PC-3 (cell line): ENCODE results near the gene ZFP62. TPM values are rescaled to one million over a fixed set of nuclear protein-coding genes. Genes with fewer than 3 reads are reported as not detected.

Experiments
- ATAC-seq: fragments of 200-7000 bp; cut with Tn5 transposase; 2 replicates; pipeline ENCODE4 v1.9.1; 2020; ENCODE audit warnings: mild to moderate bottlenecking, moderate library complexity
- BruUV-seq: library from RNA; stranded (reverse); fragments of 400-500 nt; replicated peaks from 2 replicates; lab custom pipeline; 2021; lab: Mats Ljungman, UMichigan
- CTCF ChIA-PET: fragments of 300-600 bp; sonication (Branson Sonifier 250); formaldehyde crosslinking; loops from one replicate; lab custom pipeline; 2022; ENCODE audit warnings: antibody characterized with exemption; lab: Charles Lee
- POLR2A ChIA-PET: fragments of 300-600 bp; sonication (Branson Sonifier 250); formaldehyde crosslinking; loops from one replicate; lab custom pipeline; 2022; ENCODE audit warnings: antibody characterized with exemption; ENCODE audit not compliant: unreplicated experiment; lab: Charles Lee
- DNase-seq: peaks from one replicate; pipeline ENCODE4 v3.0.0-alpha.2; 2015
- H2AFZ ChIP-seq: fragments of 300-600 bp; sonication (generic); 2 replicates; pipeline ENCODE4 v1.6.0; 2016; ENCODE audit warnings: antibody characterized with exemption, low read length
- H3F3A ChIP-seq: fragments of 300-600 bp; sonication (generic); one replicate; pipeline ENCODE4 v1.6.0; 2017; ENCODE audit warnings: antibody characterized with exemption, low read length, control low read depth, mild to moderate bottlenecking; ENCODE audit not compliant: unreplicated experiment
- H3K27ac ChIP-seq: fragments of 300-600 bp; sonication (generic); 2 replicates; pipeline ENCODE4 v1.5.1; 2016; ENCODE audit warnings: mild to moderate bottlenecking, low read length
- H3K27me3 ChIP-seq: fragments of 300-600 bp; sonication (generic); 2 replicates; pipeline ENCODE4 v1.6.1; 2016; ENCODE audit warnings: low read length, mixed read lengths
- H3K36me3 ChIP-seq: fragments of 300-600 bp; sonication (generic); 2 replicates; pipeline ENCODE4 v1.6.1; 2016; ENCODE audit warnings: low read depth, mixed run types, low read length, mixed read lengths
- H3K4me1 ChIP-seq: fragments of 300-600 bp; sonication (generic); 2 replicates; pipeline ENCODE4 v1.5.1; 2016; ENCODE audit warnings: low read length; ENCODE audit not compliant: insufficient read depth
- H3K4me2 ChIP-seq: fragments of 300-600 bp; sonication (generic); 2 replicates; pipeline ENCODE4 v1.6.0; 2016; ENCODE audit warnings: low read length
- H3K4me3 ChIP-seq: fragments of 300-600 bp; sonication (generic); 2 replicates; pipeline ENCODE4 v1.5.1; 2016; ENCODE audit warnings: mild to moderate bottlenecking, low read length, mixed read lengths
- H3K79me2 ChIP-seq: fragments of 300-600 bp; sonication (generic); 2 replicates; pipeline ENCODE4 v1.6.1; 2017; ENCODE audit warnings: low read length, mixed read lengths
- H3K9ac ChIP-seq: fragments of 300-600 bp; sonication (generic); 2 replicates; pipeline ENCODE4 v1.6.0; 2016; ENCODE audit warnings: mild to moderate bottlenecking, low read length
- H3K9me2 ChIP-seq: fragments of 300-600 bp; sonication (generic); replicated peaks from 2 replicates; pipeline ENCODE4 v1.6.1; 2016; ENCODE audit warnings: mixed run types, low read length, mixed read lengths
- H3K9me3 ChIP-seq: fragments of 300-600 bp; sonication (generic); 2 replicates; pipeline ENCODE4 v1.6.1; 2016; ENCODE audit warnings: low read length, mixed read lengths
- H4K20me1 ChIP-seq: fragments of 300-600 bp; sonication (generic); 2 replicates; pipeline ENCODE4 v1.6.1; 2016; ENCODE audit warnings: low read length, mixed read lengths
- CTCF ChIP-seq: fragments of 300-600 bp; sonication (generic); conservative IDR thresholded peaks from 2 replicates; pipeline ENCODE4 v1.5.1; 2017; ENCODE audit warnings: antibody characterized with exemption, low read depth, mild to moderate bottlenecking, low read length
- EZH2 ChIP-seq: fragments of 300-600 bp; sonication (generic); IDR thresholded peaks from one replicate; pipeline ENCODE4 v1.6.1; 2017; ENCODE audit warnings: antibody characterized with exemption, mild to moderate bottlenecking, low read length; ENCODE audit not compliant: unreplicated experiment
- EZH2phosphoT487 ChIP-seq: fragments of 300-600 bp; sonication (generic); IDR thresholded peaks from 2 replicates; pipeline ENCODE4 v1.6.1; 2018; ENCODE audit warnings: mild to moderate bottlenecking, antibody characterized with exemption, low read length, borderline replicate concordance
- intact Hi-C: fragments of 100-400 bp; cut with micrococcal nuclease; formaldehyde crosslinking; loops from 2 replicates; pipeline ENCODE4 v1.9.0; 2023
- total RNA-seq: library from RNA; depleted of rRNA; stranded (reverse); fragments of >200 nt; gene quantifications from 2 replicates; pipeline ENCODE4 v1.2.3, GENCODE V29; 2014

The ZFP62 gene
- total RNA-seq, 1 experiment from 2014 or later = 24.3 TPM

- POLR2A ChIA-PET = interaction anchor here (0.5 kb wide), 1 partner anchor 40 kb away, joined by 3 read pairs; no protein-coding TSS in a partner anchor
These were observed 51.5 kb downstream of the ZFP62 start for GRCh38 chr5:180809403-180810209.

GRCh38 chr5:180808461-180809000 lies 52.5 kb downstream of the ZFP62 start:
- TF ChIP-seq EZH2 (no peak), EZH2phosphoT487 (no peak)
- Histone ChIP-seq H3K9me3 (no peaks in the 10 kb centered on the region), H3K27me3 (no peaks in the 10 kb centered on the region), H3K9me2 (no peaks in the 10 kb centered on the region), H3K9ac (peak overlapping the region; percentile 85; the same call in 1 of the 2 replicates), H3K27ac (no peak overlapping the region), H3K4me2 (peak overlapping the region; percentile 92), H3K36me3 (no peaks in the 10 kb centered on the region), H3K79me2 (peaks cover 56% of the 10 kb centered on the region), H3K4me1 (peaks cover 44% of the 10 kb centered on the region), H2AFZ (no peak overlapping the region), H4K20me1 (no peaks in the 10 kb centered on the region), H3F3A (no peaks in the 10 kb centered on the region), H3K4me3 (peak overlapping the region; percentile 74)
- ATAC-seq (no peak), DNase-seq (no peak)
- ChIA-PET POLR2A (no interaction called here), CTCF (no interaction called here)
- no TSS peak for BruUV-seq
- intact Hi-C loops = no loop called here

More at GRCh38 chr5:180809403-180810209, 51.5 kb downstream of the ZFP62 start:
- peak; percentile 68 for ATAC-seq
- TF ChIP-seq EZH2phosphoT487 (no peak), CTCF (no peak), EZH2 (no peak)
- Histone ChIP-seq H3K4me1 (peaks cover 44% of the 10 kb centered on the region), H3F3A (no peaks in the 10 kb centered on the region), H3K27me3 (no peaks in the 10 kb centered on the region), H3K27ac (peak overlapping the region; percentile 89), H3K9me2 (no peaks in the 10 kb centered on the region), H3K9ac (peak overlapping the region; percentile 85), H3K4me2 (peak overlapping the region; percentile 92), H3K9me3 (no peaks in the 10 kb centered on the region), H3K79me2 (peaks cover 48% of the 10 kb centered on the region), H3K36me3 (no peaks in the 10 kb centered on the region), H4K20me1 (no peaks in the 10 kb centered on the region), H2AFZ (peak overlapping the region; percentile 94), H3K4me3 (peak overlapping the region; percentile 74)
- BruUV-seq = no TSS peak
- intact Hi-C loops = loop anchor here (1.0 kb wide), 3 partner anchors 17 to 52 kb away; partner anchors contain the start of gene ZFP62
- DNase-seq = peak; percentile 93
- CTCF ChIA-PET = interaction anchor here (0.5 kb wide), 1 partner anchor 51 kb away, joined by 4 read pairs; no protein-coding TSS in a partner anchor

- ATAC-seq = no peak
- H3K4me2 ChIP-seq = peak overlapping the region; percentile 92
- peaks cover 56% of the 10 kb centered on the region for H3K79me2 ChIP-seq
- no peak overlapping the region for H3K9ac ChIP-seq
- no TSS peak for BruUV-seq
- no peaks in the 10 kb centered on the region for H3K9me2 ChIP-seq
- H2AFZ ChIP-seq = no peak overlapping the region
- no peak for DNase-seq
- H4K20me1 ChIP-seq = no peaks in the 10 kb centered on the region
- TF ChIP-seq EZH2 (no peak), EZH2phosphoT487 (no peak)
- H3K27ac ChIP-seq = no peak overlapping the region
- no peaks in the 10 kb centered on the region for H3K9me3 ChIP-seq
- H3K27me3 ChIP-seq = no peaks in the 10 kb centered on the region
- intact Hi-C loops = no loop called here
- no peaks in the 10 kb centered on the region for H3F3A ChIP-seq
- H3K4me3 ChIP-seq = peak overlapping the region; percentile 74
- POLR2A ChIA-PET = no interaction called here
- H3K4me1 ChIP-seq = peaks cover 48% of the 10 kb centered on the region
- no peaks in the 10 kb centered on the region for H3K36me3 ChIP-seq
- CTCF ChIA-PET = no interaction called here
These were observed 53.2 kb downstream of the ZFP62 start for GRCh38 chr5:180807654-180808414.
